GM10266 (cell line): ENCODE data around the gene TRIM10.
"Not testable (repeated sequence)": the region's sequence is repeated elsewhere in the genome, so short reads cannot be mapped to it uniquely, and the experiment has no call there.

Source experiments
- DNase-seq: peaks from one replicate; pipeline ENCODE4 v3.0.0; 2012; ENCODE audit errors: extremely low spot score
- CTCF ChIP-seq: IDR thresholded peaks from 2 replicates; pipeline ENCODE4 v1.5.1; 2012; ENCODE audit warnings: mild to moderate bottlenecking, low read depth; ENCODE audit not compliant: control insufficient read depth, insufficient read depth; ENCODE audit errors: missing control alignments

TRIM10 gene

GRCh38 chr6:30130887-30131862 is 29.8 kb downstream of the TRIM10 start:
- peak; percentile 88 for DNase-seq
- peak; percentile 99 for TF ChIP-seq CTCF

GRCh38 chr6:30130179-30130679 is 30.8 kb downstream of the TRIM10 start:
- DNase-seq: no peak
- no peak for TF ChIP-seq CTCF

GRCh38 chr6:30129265-30130178 is 31.5 kb downstream of the TRIM10 start:
- TF ChIP-seq CTCF: no peak
- DNase-seq: no peak

GRCh38 chr6:30127238-30128093 is 33.5 kb downstream of the TRIM10 start:
- DNase-seq: no peak
- no peak for TF ChIP-seq CTCF

GRCh38 chr6:30122515-30122914 is 38.5 kb downstream of the TRIM10 start:
- no peak for TF ChIP-seq CTCF
- no peak for DNase-seq

- no peak for DNase-seq
Observed at GRCh38 chr6:30121446-30122366, 39.3 kb downstream of the TRIM10 start.

GRCh38 chr6:30118691-30119090 is 42.3 kb downstream of the TRIM10 start:
- DNase-seq: not testable (repeated sequence)

More at GRCh38 chr6:30121446-30122366, 39.3 kb downstream of the TRIM10 start:
- TF ChIP-seq CTCF: no peak
